ENCODE results near the gene MARCHF11.

GRCh38 chr5:16134204-16134603 is 45.4 kb downstream of the MARCHF11 start:
- TF ChIP-seq CTBP1 (IDR thresholded peaks at IDR 0.05; ENCODE audit: borderline replicate concordance), result no peak
- no peak for TF ChIP-seq ARNT (IDR thresholded peaks at IDR 0.05)
- no peak for TF ChIP-seq TARDBP (IDR thresholded peaks at IDR 0.05)
- TF ChIP-seq ZNF384 (IDR thresholded peaks at IDR 0.05), result no peak
- no peak for TF ChIP-seq ELF4 (IDR thresholded peaks at IDR 0.05)
- TF ChIP-seq BHLHE40 (IDR thresholded peaks at IDR 0.05; ENCODE audit: borderline replicate concordance), result no peak
- TF ChIP-seq FOXA1 (IDR thresholded peaks at IDR 0.05), result no peak
- TF ChIP-seq PKNOX1 (IDR thresholded peaks at IDR 0.05), result no peak
- TF ChIP-seq L3MBTL2 (conservative IDR thresholded peaks at IDR 0.05), result no peak
- no peak for TF ChIP-seq HDGF (IDR thresholded peaks at IDR 0.05; ENCODE audit: borderline replicate concordance)
